AG04450 (cell line): ENCODE results near the gene C2orf81. TPM values are rescaled to one million over a fixed set of nuclear protein-coding genes. Genes with fewer than 3 reads are reported as not detected.

ENCODE experiments used
- CTCF ChIA-PET: fragments of 300-600, 350-600 bp; formaldehyde crosslinking; extraction: SDS; loops from one replicate; lab custom pipeline; 2022; ENCODE audit warnings: antibody characterized with exemption, inconsistent platforms; lab: Charles Lee
- POLR2A ChIA-PET: fragments of 350-600 bp; formaldehyde crosslinking; extraction: SDS; loops from one replicate; lab custom pipeline; 2021; ENCODE audit warnings: antibody characterized with exemption, inconsistent platforms; lab: Yijun Ruan, JAX
- DNase-seq: peaks from one replicate; pipeline ENCODE4 v3.0.0-alpha.2; 2011; ENCODE audit warnings: low read depth, low spot score
- H3K27ac ChIP-seq: one replicate; pipeline ENCODE4 v1.5.1; 2012; ENCODE audit warnings: low read depth, low read length, control low read depth
- H3K27me3 ChIP-seq: one replicate; pipeline ENCODE4 v1.6.0; 2012; ENCODE audit warnings: low read length; ENCODE audit not compliant: control insufficient read depth, insufficient read depth
- H3K4me3 ChIP-seq: 2 replicates; pipeline ENCODE4 v1.5.1; 2011; ENCODE audit warnings: mild to moderate bottlenecking, low read depth, low read length, control low read depth
- H3K9me3 ChIP-seq: 2 replicates; pipeline ENCODE4 v1.5.1; 2012; ENCODE audit warnings: low read length; ENCODE audit not compliant: control insufficient read depth, insufficient read depth
- polyA plus RNA-seq: library from polyadenylated mRNA; depleted of rRNA; stranded (reverse); fragments of >200 nt; gene quantifications from 2 replicates; pipeline ENCODE4 v1.2.3, GENCODE V29; 2011
- TF ChIP-seq, protein P1 (sequence below): IDR thresholded peaks from 2 replicates; pipeline ENCODE4 v1.5.1; 2011; ENCODE audit warnings: low read depth, low read length, control low read depth, inconsistent platforms

The C2orf81 gene
- polyA plus RNA-seq, 1 experiment: 0.16 TPM

DNA sequence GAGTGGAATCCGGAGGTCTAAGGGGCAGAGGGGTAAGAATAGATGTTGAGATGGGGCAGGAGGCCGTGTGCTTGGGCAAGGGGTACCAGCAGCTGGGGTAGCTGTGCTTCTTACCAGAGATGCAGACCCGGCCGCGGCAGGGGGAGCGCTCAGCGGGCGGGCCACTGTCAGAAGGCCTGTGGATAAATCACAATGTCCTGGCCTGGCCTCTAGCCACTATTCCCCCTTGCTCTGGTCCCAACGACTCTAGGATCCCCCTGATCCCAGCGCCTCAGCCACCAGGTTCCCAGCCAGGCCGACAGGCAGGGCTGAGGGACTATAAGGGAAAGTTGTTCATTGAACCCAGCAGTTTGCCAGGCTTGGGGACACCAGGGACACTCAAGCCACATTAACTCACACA is 9.1 kb upstream of the C2orf81 start:
- CTCF ChIA-PET: no interaction called here
- Histone ChIP-seq H3K27ac (no peak overlapping the region), H3K9me3 (no peaks in the 10 kb centered on the region), H3K4me3 (no peak overlapping the region), H3K27me3 (no peaks in the 10 kb centered on the region)
- POLR2A ChIA-PET: no interaction called here
- no peak for DNase-seq
- TF ChIP-seq, protein P1, sequence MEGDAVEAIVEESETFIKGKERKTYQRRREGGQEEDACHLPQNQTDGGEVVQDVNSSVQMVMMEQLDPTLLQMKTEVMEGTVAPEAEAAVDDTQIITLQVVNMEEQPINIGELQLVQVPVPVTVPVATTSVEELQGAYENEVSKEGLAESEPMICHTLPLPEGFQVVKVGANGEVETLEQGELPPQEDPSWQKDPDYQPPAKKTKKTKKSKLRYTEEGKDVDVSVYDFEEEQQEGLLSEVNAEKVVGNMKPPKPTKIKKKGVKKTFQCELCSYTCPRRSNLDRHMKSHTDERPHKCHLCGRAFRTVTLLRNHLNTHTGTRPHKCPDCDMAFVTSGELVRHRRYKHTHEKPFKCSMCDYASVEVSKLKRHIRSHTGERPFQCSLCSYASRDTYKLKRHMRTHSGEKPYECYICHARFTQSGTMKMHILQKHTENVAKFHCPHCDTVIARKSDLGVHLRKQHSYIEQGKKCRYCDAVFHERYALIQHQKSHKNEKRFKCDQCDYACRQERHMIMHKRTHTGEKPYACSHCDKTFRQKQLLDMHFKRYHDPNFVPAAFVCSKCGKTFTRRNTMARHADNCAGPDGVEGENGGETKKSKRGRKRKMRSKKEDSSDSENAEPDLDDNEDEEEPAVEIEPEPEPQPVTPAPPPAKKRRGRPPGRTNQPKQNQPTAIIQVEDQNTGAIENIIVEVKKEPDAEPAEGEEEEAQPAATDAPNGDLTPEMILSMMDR: no peak

GRCh38 chr2:74429487-74430451 is 8.3 kb upstream of the C2orf81 start:
- Histone ChIP-seq H3K4me3 (no peak overlapping the region), H3K27me3 (no peaks in the 10 kb centered on the region), H3K27ac (no peak overlapping the region), H3K9me3 (no peaks in the 10 kb centered on the region)
- DNase-seq: no peak
- ChIA-PET POLR2A (no interaction called here), CTCF (no interaction called here)
- TF ChIP-seq, protein P1: no peak

GRCh38 chr2:74428675-74429074 is 7.3 kb upstream of the C2orf81 start:
- CTCF ChIA-PET: no interaction called here
- no peaks in the 10 kb centered on the region for H3K27me3 ChIP-seq
- POLR2A ChIA-PET: no interaction called here
- H3K4me3 ChIP-seq: no peak overlapping the region
- no peak for DNase-seq
- H3K9me3 ChIP-seq: no peaks in the 10 kb centered on the region
- TF ChIP-seq, protein P1: no peak
- H3K27ac ChIP-seq: no peak overlapping the region

- TF ChIP-seq, protein P1: no peak
- no peaks in the 10 kb centered on the region for H3K9me3 ChIP-seq
- CTCF ChIA-PET: no interaction called here
- H3K27me3 ChIP-seq: no peaks in the 10 kb centered on the region
- H3K27ac ChIP-seq: no peak overlapping the region
- POLR2A ChIA-PET: interaction anchor here (0.7 kb wide), 1 partner anchor 36 kb away, joined by 5 read pairs; no protein-coding TSS in a partner anchor
- H3K4me3 ChIP-seq: no peak overlapping the region
- DNase-seq: no peak
Observed at GRCh38 chr2:74427551-74427950, 6.1 kb upstream of the C2orf81 start.

- H3K27ac ChIP-seq: no peak overlapping the region
- POLR2A ChIA-PET: no interaction called here
- CTCF ChIA-PET: no interaction called here
- no peak for DNase-seq
- H3K27me3 ChIP-seq: no peaks in the 10 kb centered on the region
- TF ChIP-seq, protein P1: no peak
- H3K4me3 ChIP-seq: no peak overlapping the region
- no peaks in the 10 kb centered on the region for H3K9me3 ChIP-seq
Observed at GRCh38 chr2:74426181-74426758, 4.9 kb upstream of the C2orf81 start.
